Measurements from ENCODE around the gene RTTN. TPM values are rescaled to one million over a fixed set of nuclear protein-coding genes. Genes with fewer than 3 reads are reported as not detected.

RTTN gene
- polyA plus RNA-seq, 1 donor (not counting 4 experiments of a cell fraction or from before 2014, with no cell fraction given) = 77.3 TPM

GRCh38 chr18:70219688-70220087 is 14.2 kb upstream of the RTTN start:
- H4K20me1 ChIP-seq (ENCODE audit: control insufficient read depth, extremely low read depth, insufficient read depth, low read length) = no peaks in the 10 kb centered on the region
- DNase-seq (ENCODE audit: low read depth, low spot score) (no peak), FAIRE-seq (no peak)

GRCh38 chr18:70216788-70217187 is 11.3 kb upstream of the RTTN start:
- dilution Hi-C loops (cut with MboI; ENCODE audit: extremely low pct_ligation_motif_present, low sequenced_read_pairs) = loop anchor here (25.0 kb wide), 1 partner anchor 221 kb away; no protein-coding TSS in a partner anchor
- H3K36me3 ChIP-seq (ENCODE audit: control insufficient read depth in 2 of 2, extremely low read depth in 1 of 2, insufficient read depth in 2 of 2, low read length in 2 of 2) = no peaks in the 10 kb centered on the region
- FAIRE-seq = no peak
- no peaks in the 10 kb centered on the region for H3K9me1 ChIP-seq (ENCODE audit: control insufficient read depth, extremely low read depth, insufficient read depth, low read length)
- no peak overlapping the region for H3K9ac ChIP-seq (ENCODE audit: control insufficient read depth, extremely low read depth, insufficient read depth, low read length)
- no peak overlapping the region for H3K4me2 ChIP-seq (ENCODE audit: control insufficient read depth, extremely low read depth, insufficient read depth, low read depth, low read length)
- H3K79me2 ChIP-seq (ENCODE audit: control insufficient read depth, insufficient read depth, low read length) = no peaks in the 10 kb centered on the region
- TF ChIP-seq EZH2 (IDR thresholded peaks at IDR 0.05; ENCODE audit: low read length) (no peak), CTCF (optimal IDR thresholded peaks at IDR 0.05 in 1 of 3, IDR thresholded peaks at IDR 0.05 in 1 of 3, conservative IDR thresholded peaks at IDR 0.05 in 1 of 3; ENCODE audit: extremely low read depth in 1 of 3, insufficient read depth in 2 of 3, low read length in 3 of 3) (no peak)
- H3K4me1 ChIP-seq (ENCODE audit: control insufficient read depth, extremely low read depth, insufficient read depth, low read length) = no peaks in the 10 kb centered on the region
- no peaks in the 10 kb centered on the region for H3K9me3 ChIP-seq (ENCODE audit: control insufficient read depth, low read depth, low read length)
- H3K27me3 ChIP-seq (ENCODE audit: control insufficient read depth, extremely low read depth, insufficient read depth, low read length) = peaks cover 10% of the 10 kb centered on the region
- DNase-seq (ENCODE audit: low read depth, low spot score) = no peak
- no peak overlapping the region for H2AFZ ChIP-seq (ENCODE audit: control insufficient read depth, low read length)
- H3K4me3 ChIP-seq (ENCODE audit: control insufficient read depth in 2 of 3, extremely low read depth in 1 of 3, insufficient read depth in 2 of 3, low read depth in 1 of 3, low read length in 3 of 3) = no peak overlapping the region
- no peaks in the 10 kb centered on the region for H4K20me1 ChIP-seq (ENCODE audit: control insufficient read depth, extremely low read depth, insufficient read depth, low read length)
- no peak overlapping the region for H3K27ac ChIP-seq (ENCODE audit: control insufficient read depth, insufficient read depth, low read length)

More at GRCh38 chr18:70219688-70220087, 14.2 kb upstream of the RTTN start:
- Histone ChIP-seq H3K9ac (ENCODE audit: control insufficient read depth, extremely low read depth, insufficient read depth, low read length) (no peak overlapping the region), H2AFZ (ENCODE audit: control insufficient read depth, low read length) (no peak overlapping the region), H3K27me3 (ENCODE audit: control insufficient read depth, extremely low read depth, insufficient read depth, low read length) (peaks cover 10% of the 10 kb centered on the region), H3K4me3 (ENCODE audit: control insufficient read depth in 2 of 3, extremely low read depth in 1 of 3, insufficient read depth in 2 of 3, low read depth in 1 of 3, low read length in 3 of 3) (no peak overlapping the region), H3K9me3 (ENCODE audit: control insufficient read depth, low read depth, low read length) (no peaks in the 10 kb centered on the region), H3K27ac (ENCODE audit: control insufficient read depth, insufficient read depth, low read length) (no peak overlapping the region), H3K79me2 (ENCODE audit: control insufficient read depth, insufficient read depth, low read length) (no peaks in the 10 kb centered on the region), H3K36me3 (ENCODE audit: control insufficient read depth in 2 of 2, extremely low read depth in 1 of 2, insufficient read depth in 2 of 2, low read length in 2 of 2) (no peaks in the 10 kb centered on the region), H3K4me1 (ENCODE audit: control insufficient read depth, extremely low read depth, insufficient read depth, low read length) (no peaks in the 10 kb centered on the region), H3K4me2 (ENCODE audit: control insufficient read depth, extremely low read depth, insufficient read depth, low read depth, low read length) (no peak overlapping the region), H3K9me1 (ENCODE audit: control insufficient read depth, extremely low read depth, insufficient read depth, low read length) (no peaks in the 10 kb centered on the region)
- dilution Hi-C loops (cut with MboI; ENCODE audit: extremely low pct_ligation_motif_present, low sequenced_read_pairs) = loop anchor here (25.0 kb wide), 1 partner anchor 218 kb away; no protein-coding TSS in a partner anchor
- TF ChIP-seq CTCF (optimal IDR thresholded peaks at IDR 0.05 in 1 of 3, IDR thresholded peaks at IDR 0.05 in 1 of 3, conservative IDR thresholded peaks at IDR 0.05 in 1 of 3; ENCODE audit: extremely low read depth in 1 of 3, insufficient read depth in 2 of 3, low read length in 3 of 3) (no peak), EZH2 (IDR thresholded peaks at IDR 0.05; ENCODE audit: low read length) (no peak)

All from keratinocyte (primary cell).